Thyroid gland (tissue), 4 donors: ENCODE results near the gene PTPRB. TPM values are rescaled to one million over a fixed set of nuclear protein-coding genes. Genes with fewer than 3 reads are reported as not detected.

ENCODE experiments used
- DNase-seq, 2 donors: peaks; one replicate each; pipeline ENCODE4 v3.0.0-alpha.2; 2019
- H3K27ac ChIP-seq, 3 donors: fragments of 200-600 bp; sonication (generic); 1 replicate in 2 of 3; 2 replicates in 1 of 3; pipeline ENCODE4 v1.5.1; 2016 to 2019; ENCODE audit warnings: mild to moderate bottlenecking in 1 of 3, moderate library complexity in 1 of 3
- H3K27me3 ChIP-seq: fragments of 200-600 bp; sonication (generic); one replicate; pipeline ENCODE4 v1.5.1; 2019
- H3K36me3 ChIP-seq, 2 donors: fragments of 200-600 bp; sonication (generic); one replicate each; pipeline ENCODE4 v1.5.1; 2016 to 2019
- H3K4me1 ChIP-seq, 2 donors: fragments of 200-600 bp; sonication (generic); one replicate each; pipeline ENCODE4 v1.5.1; 2017 to 2019
- H3K4me3 ChIP-seq, 3 donors: fragments of 200-600 bp; sonication (generic); replicated peaks in 1 of 3; 1 replicate in 2 of 3; 2 replicates in 1 of 3; pipeline ENCODE4 v1.5.1; 2016; ENCODE audit warnings: mild to moderate bottlenecking in 1 of 3
- H3K9me3 ChIP-seq: fragments of 200-600 bp; sonication (generic); one replicate; pipeline ENCODE4 v1.5.1; 2017
- CTCF ChIP-seq, 6 experiments: fragments of 200-600 bp in 3 of 6; fragments of 450-650 bp in 3 of 6; sonication (generic) in 3 of 6; IDR thresholded peaks; one replicate each; pipeline ENCODE4 v1.5.1; 2016 to 2019; ENCODE audit warnings: antibody characterized with exemption in 6 of 6, mild to moderate bottlenecking in 2 of 6, inconsistent platforms in 1 of 6, moderate library complexity in 1 of 6
- POLR2A ChIP-seq, 2 donors: fragments of 450-650 bp; IDR thresholded peaks; one replicate each; pipeline ENCODE4 v1.6.1; 2017; ENCODE audit warnings: antibody characterized with exemption in 2 of 2, mild to moderate bottlenecking in 2 of 2, moderate library complexity in 1 of 2
- WGBS, 2 donors: methylation state at CpG; one replicate each; pipeline ENCODE4 v1.1.5; 2017; 5-methylcytosine and 5-hydroxymethylcytosine counted together
- intact Hi-C: fragments of 100-400 bp; cut with DNase I; formaldehyde crosslinking; loops from one replicate; pipeline ENCODE4 v1.15.1; 2023
- total RNA-seq, 4 donors: library from RNA; depleted of rRNA; stranded (reverse); fragments of >200 nt; gene quantifications; one replicate each; pipeline ENCODE4 v1.2.3, GENCODE V29; 2016

PTPRB gene
- total RNA-seq, 4 donors from 2014 or later, result 24.4 to 75.3 (median 36.2) TPM

DNA sequence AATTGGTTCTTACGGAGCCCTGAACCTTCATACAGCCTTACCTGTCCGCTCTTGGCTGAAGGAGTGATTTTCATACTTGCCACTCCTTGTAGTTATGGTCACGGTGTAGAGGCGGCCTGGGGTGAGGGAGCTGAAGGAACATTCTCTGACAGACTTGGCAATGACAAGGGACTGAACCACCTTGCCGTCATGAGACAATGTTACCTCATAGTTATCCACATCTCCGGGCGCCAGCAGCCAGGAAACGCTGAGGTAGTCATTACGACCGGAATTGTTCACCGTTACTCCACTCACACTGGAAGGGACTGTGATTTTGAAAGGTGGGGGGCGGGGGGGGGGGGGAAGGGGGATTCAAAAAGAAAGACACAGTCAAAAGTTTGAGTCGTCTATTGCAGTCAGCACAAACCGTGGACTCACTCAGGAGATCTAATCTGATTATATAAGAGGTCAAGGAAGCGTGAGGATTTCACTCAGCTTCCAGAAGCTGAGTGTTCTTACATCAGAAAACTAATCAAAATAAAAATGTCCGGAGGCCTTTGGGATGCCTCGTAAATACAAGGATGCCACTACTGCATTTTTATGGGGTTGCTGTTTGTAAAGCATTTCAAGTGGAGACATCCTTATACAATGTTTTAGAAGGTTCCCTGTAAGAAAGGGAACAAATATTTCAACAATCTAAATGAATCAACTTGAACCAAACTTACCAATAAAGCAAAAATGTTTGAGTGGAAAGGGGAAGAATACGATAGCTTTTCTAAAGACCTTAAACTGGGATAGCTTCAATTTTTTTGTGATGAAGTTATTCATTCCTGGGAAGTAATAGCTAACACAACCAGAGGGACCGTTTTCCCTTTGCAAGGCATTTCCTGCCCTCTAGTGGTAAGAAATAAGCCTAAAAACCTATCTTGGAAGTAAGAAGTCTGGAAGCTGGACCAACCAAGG, 60.6 kb downstream of the PTPRB start:
- no peaks in the 10 kb centered on the region for H3K27me3 ChIP-seq
- TF ChIP-seq POLR2A (IDR thresholded peaks at IDR 0.05) (no peak), CTCF (IDR thresholded peaks at IDR 0.05) (peak; percentile 39 to 74 (median 60))
- no peak overlapping the region for H3K27ac ChIP-seq
- intact Hi-C loops, result loop anchor here (5.0 kb wide), 1 partner anchor 674 kb away; no protein-coding TSS in a partner anchor
- no peak overlapping the region for H3K4me3 ChIP-seq
- no peaks in the 10 kb centered on the region for H3K4me1 ChIP-seq
- 53 to 58% methylated on average over 19 of the region's 19 CpGs for WGBS, 2 donors
- no peak for DNase-seq
- no peaks in the 10 kb centered on the region for H3K9me3 ChIP-seq
- no peaks in the 10 kb centered on the region for H3K36me3 ChIP-seq

- Histone ChIP-seq H3K27me3 (no peaks in the 10 kb centered on the region), H3K4me3 (no peak overlapping the region), H3K4me1 (no peaks in the 10 kb centered on the region), H3K27ac (no peak overlapping the region), H3K9me3 (no peaks in the 10 kb centered on the region), H3K36me3 (no peaks in the 10 kb centered on the region)
- intact Hi-C loops, result loop anchor here (5.0 kb wide), 1 partner anchor 689 kb away; no protein-coding TSS in a partner anchor
- TF ChIP-seq CTCF (IDR thresholded peaks at IDR 0.05), result no peak
- TF ChIP-seq POLR2A (IDR thresholded peaks at IDR 0.05), result no peak
- 43 to 46% methylated on average over 3 of the region's 3 CpGs for WGBS, 2 donors
- DNase-seq, result no peak
Measured at GRCh38 chr12:70571705-70572268, 65.4 kb downstream of the PTPRB start.

DNA sequence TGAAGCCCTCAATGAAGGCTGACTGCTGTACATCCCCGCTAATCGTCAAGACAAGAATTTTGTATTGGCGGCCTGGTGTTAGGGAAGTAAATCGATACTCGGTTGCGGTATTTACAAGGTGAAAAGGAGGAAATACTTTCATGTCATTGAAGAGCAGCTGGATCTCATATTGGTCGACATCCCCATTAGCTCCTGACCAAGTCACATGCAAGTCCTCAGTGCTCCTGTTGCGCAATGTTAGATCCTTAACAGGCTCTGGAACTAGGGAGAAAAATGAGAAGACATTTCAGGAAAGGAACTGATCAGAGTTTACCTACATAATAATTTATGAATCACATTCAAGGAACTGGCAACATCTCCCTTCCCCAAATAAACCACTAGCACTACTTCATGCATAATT, 66.2 kb downstream of the PTPRB start:
- H3K9me3 ChIP-seq, result no peaks in the 10 kb centered on the region
- H3K27me3 ChIP-seq, result no peaks in the 10 kb centered on the region
- intact Hi-C loops, result loop anchor here (5.0 kb wide), 1 partner anchor 689 kb away; no protein-coding TSS in a partner anchor
- 90% methylated on average over 8 of the region's 8 CpGs for WGBS, 2 donors
- TF ChIP-seq CTCF (IDR thresholded peaks at IDR 0.05) (no peak), POLR2A (IDR thresholded peaks at IDR 0.05) (no peak)
- no peak for DNase-seq
- H3K27ac ChIP-seq, result no peak overlapping the region
- H3K4me3 ChIP-seq, result no peak overlapping the region
- no peaks in the 10 kb centered on the region for H3K4me1 ChIP-seq
- H3K36me3 ChIP-seq, result no peaks in the 10 kb centered on the region

GRCh38 chr12:70561550-70561949, 75.7 kb downstream of the PTPRB start:
- H3K9me3 ChIP-seq, result no peaks in the 10 kb centered on the region
- TF ChIP-seq CTCF (IDR thresholded peaks at IDR 0.05), result no peak
- TF ChIP-seq POLR2A (IDR thresholded peaks at IDR 0.05), result no peak
- WGBS, 2 donors, result 86 to 90% methylated on average over 4 of the region's 4 CpGs
- no peaks in the 10 kb centered on the region for H3K27me3 ChIP-seq
- no peak overlapping the region for H3K4me3 ChIP-seq
- intact Hi-C loops, result no loop called here
- H3K4me1 ChIP-seq, result no peaks in the 10 kb centered on the region
- no peak overlapping the region for H3K27ac ChIP-seq
- H3K36me3 ChIP-seq, result no peaks in the 10 kb centered on the region
- no peak for DNase-seq

GRCh38 chr12:70560671-70561070, 76.6 kb downstream of the PTPRB start:
- no peaks in the 10 kb centered on the region for H3K4me1 ChIP-seq
- no peak overlapping the region for H3K27ac ChIP-seq
- TF ChIP-seq POLR2A (IDR thresholded peaks at IDR 0.05) (no peak), CTCF (IDR thresholded peaks at IDR 0.05) (no peak)
- H3K9me3 ChIP-seq, result no peaks in the 10 kb centered on the region
- no peaks in the 10 kb centered on the region for H3K36me3 ChIP-seq
- no peak overlapping the region for H3K4me3 ChIP-seq
- intact Hi-C loops, result no loop called here
- no peak for DNase-seq
- 86 to 87% methylated on average over 7 of the region's 7 CpGs for WGBS, 2 donors
- no peaks in the 10 kb centered on the region for H3K27me3 ChIP-seq
